Omental fat pad (tissue), 4 donors: ENCODE results near the gene HNF4A. TPM values are rescaled to one million over a fixed set of nuclear protein-coding genes. Genes with fewer than 3 reads are reported as not detected.

Experiments used
- ATAC-seq: fragments of 150-250 bp; one replicate; pipeline ENCODE4 v1.9.1; 2016; ENCODE audit warnings: mild to moderate bottlenecking, moderate library complexity; ENCODE audit not compliant: low FRiP score
- DNase-seq: peaks from one replicate; pipeline ENCODE4 v3.0.0-alpha.2; 2019; ENCODE audit warnings: low spot score
- total RNA-seq, 4 donors: library from RNA; depleted of rRNA; stranded (reverse); fragments of >200 nt; gene quantifications; one replicate each; pipeline ENCODE4 v1.1.0, GENCODE V29; 2016
- TF ChIP-seq, protein P1 (sequence below), 3 donors: fragments of 450-650 bp; IDR thresholded peaks; one replicate each; pipeline ENCODE4 v1.5.1; 2016 to 2017; ENCODE audit warnings: antibody characterized with exemption in 3 of 3, mild to moderate bottlenecking in 3 of 3, moderate library complexity in 2 of 3

Gene HNF4A
- total RNA-seq, 4 donors from 2014 or later, result not detected

- no peak for DNase-seq
- no peak for ATAC-seq
- TF ChIP-seq, protein P1, sequence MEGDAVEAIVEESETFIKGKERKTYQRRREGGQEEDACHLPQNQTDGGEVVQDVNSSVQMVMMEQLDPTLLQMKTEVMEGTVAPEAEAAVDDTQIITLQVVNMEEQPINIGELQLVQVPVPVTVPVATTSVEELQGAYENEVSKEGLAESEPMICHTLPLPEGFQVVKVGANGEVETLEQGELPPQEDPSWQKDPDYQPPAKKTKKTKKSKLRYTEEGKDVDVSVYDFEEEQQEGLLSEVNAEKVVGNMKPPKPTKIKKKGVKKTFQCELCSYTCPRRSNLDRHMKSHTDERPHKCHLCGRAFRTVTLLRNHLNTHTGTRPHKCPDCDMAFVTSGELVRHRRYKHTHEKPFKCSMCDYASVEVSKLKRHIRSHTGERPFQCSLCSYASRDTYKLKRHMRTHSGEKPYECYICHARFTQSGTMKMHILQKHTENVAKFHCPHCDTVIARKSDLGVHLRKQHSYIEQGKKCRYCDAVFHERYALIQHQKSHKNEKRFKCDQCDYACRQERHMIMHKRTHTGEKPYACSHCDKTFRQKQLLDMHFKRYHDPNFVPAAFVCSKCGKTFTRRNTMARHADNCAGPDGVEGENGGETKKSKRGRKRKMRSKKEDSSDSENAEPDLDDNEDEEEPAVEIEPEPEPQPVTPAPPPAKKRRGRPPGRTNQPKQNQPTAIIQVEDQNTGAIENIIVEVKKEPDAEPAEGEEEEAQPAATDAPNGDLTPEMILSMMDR (IDR thresholded peaks at IDR 0.05), result no peak
These were observed 51.2 kb downstream of the HNF4A start for GRCh38 chr20:44406572-44407137.

DNA sequence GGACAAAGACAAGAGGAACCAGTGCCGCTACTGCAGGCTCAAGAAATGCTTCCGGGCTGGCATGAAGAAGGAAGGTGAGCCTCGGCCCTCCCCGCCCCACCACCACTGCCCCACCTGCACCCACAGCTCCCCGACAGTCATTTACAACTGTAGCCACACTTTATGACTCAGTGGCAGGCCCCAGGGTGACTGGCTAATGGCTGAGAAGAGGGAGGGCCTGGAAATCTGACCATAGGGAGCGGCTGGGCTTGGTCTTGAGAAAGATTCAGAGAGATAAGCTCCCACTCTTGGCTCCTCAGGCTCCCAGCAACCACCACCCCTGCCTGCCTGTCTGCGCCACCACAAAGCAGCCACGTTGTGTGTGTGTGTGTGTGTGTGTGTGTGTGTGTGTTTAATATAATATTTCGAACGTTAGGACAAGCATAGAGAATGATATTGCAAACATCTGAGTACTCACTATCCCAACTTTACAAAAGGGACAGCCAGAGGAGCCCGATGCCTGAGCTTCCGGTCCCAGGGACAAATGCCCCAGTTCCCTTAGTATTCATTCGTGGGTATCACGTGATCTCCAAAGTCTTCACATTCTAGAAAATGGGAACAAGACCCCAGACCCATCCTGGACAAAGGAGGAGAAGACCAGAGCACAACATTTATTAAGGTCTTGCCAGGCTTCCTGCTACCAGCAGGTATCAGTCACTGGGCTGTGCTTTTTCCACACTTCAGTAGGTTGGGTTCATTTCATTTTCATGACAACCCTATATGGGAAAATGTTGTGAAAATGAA, 52.1 kb downstream of the HNF4A start:
- ATAC-seq, result no peak
- DNase-seq, result no peak
- TF ChIP-seq, protein P1 (IDR thresholded peaks at IDR 0.05), result no peak

DNA sequence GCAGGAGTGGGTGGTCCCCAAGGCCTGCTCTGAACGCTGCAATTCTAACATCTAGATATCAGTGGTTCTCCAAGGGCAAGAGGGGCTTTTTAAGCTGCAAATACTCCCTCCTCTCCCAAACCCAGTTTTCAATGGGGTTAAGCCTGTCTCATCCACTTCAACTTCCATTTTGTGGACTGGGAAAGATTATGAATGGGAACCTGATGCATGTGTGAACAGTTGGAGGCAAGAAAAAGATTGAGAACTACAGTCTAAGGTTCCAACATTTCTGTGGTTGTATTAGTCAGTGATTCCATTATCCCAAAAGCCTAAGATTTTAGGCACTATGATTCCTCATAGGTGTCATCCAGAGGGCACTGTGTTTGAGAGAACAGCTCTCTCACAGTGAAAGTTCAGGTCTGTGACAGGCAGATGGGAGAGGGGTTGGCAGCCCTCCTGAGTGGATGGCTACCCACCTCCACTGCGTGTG, 53.7 kb downstream of the HNF4A start:
- ATAC-seq, result no peak
- DNase-seq, result no peak
- TF ChIP-seq, protein P1 (IDR thresholded peaks at IDR 0.05), result no peak

DNA sequence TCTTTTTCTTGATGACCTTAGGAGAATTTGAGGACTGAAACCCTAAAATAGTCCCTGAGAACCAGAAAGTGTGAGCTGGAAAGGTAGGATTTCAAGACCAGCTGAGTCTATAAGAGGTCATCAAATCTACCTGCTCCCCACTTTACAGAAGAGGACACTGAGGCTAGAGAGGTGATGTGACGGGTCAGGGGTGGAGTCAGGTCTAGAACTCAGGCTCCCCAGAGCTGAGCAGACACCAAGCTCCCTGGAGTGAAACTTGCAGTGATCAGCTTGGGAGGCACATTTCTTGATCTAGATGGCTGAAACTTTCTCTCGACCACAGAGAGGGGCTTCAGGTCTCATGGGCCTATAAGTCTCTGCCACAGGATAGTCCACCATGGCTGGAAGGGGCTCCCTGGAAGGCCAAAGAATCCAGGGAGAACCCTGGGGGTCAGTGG, 55.1 kb downstream of the HNF4A start:
- TF ChIP-seq, protein P1 (IDR thresholded peaks at IDR 0.05), result no peak
- DNase-seq (no peak), ATAC-seq (no peak)

- TF ChIP-seq, protein P1 (IDR thresholded peaks at IDR 0.05), result no peak
- no peak for DNase-seq
- no peak for ATAC-seq
These were observed 55.7 kb downstream of the HNF4A start for GRCh38 chr20:44411020-44411756.

GRCh38 chr20:44411757-44412401, 56.4 kb downstream of the HNF4A start:
- TF ChIP-seq, protein P1 (IDR thresholded peaks at IDR 0.05), result no peak
- ATAC-seq (no peak), DNase-seq (no peak)
